ENCODE measurements around the gene RCCD1. TPM values are rescaled to one million over a fixed set of nuclear protein-coding genes. Genes with fewer than 3 reads are reported as not detected.

RCCD1 gene
- total and polyA plus RNA-seq, 4 donors = 4.4 to 11.5 (median 6.7) TPM

DNA sequence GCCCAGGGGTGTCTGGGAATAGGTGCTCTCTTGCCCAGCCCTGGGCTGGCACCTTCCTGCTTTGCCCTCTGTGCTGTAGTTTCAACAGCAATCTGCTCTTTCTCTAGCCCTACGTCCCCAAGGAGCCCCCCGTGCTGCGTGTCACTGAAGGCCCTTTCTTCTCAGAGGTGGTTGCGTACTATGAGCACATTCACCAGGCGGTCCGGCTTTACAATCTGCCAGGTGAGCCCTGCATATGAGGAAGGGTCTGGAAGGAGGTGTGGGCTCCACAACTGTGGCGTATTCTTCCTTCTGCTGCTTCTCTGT lies 42.0 kb upstream of the RCCD1 start:
- TF ChIP-seq, protein P1, sequence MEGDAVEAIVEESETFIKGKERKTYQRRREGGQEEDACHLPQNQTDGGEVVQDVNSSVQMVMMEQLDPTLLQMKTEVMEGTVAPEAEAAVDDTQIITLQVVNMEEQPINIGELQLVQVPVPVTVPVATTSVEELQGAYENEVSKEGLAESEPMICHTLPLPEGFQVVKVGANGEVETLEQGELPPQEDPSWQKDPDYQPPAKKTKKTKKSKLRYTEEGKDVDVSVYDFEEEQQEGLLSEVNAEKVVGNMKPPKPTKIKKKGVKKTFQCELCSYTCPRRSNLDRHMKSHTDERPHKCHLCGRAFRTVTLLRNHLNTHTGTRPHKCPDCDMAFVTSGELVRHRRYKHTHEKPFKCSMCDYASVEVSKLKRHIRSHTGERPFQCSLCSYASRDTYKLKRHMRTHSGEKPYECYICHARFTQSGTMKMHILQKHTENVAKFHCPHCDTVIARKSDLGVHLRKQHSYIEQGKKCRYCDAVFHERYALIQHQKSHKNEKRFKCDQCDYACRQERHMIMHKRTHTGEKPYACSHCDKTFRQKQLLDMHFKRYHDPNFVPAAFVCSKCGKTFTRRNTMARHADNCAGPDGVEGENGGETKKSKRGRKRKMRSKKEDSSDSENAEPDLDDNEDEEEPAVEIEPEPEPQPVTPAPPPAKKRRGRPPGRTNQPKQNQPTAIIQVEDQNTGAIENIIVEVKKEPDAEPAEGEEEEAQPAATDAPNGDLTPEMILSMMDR (IDR thresholded peaks at IDR 0.05; ENCODE audit: control extremely low read depth, extremely low read depth) = no peak
- Histone ChIP-seq H3K4me1 (ENCODE audit: control insufficient read depth in 5 of 5, insufficient read depth in 5 of 5, low read length in 5 of 5) (no peaks in the 10 kb centered on the region), H3K27me3 (ENCODE audit: control insufficient read depth in 3 of 3, insufficient read depth in 3 of 3, low read length in 2 of 3) (no peaks in the 10 kb centered on the region), H3K27ac (ENCODE audit: low read depth in 1 of 2, low read length in 1 of 2) (no peak overlapping the region), H3K9ac (ENCODE audit: insufficient read depth in 1 of 2, low read length in 2 of 2) (no peak overlapping the region), H3K36me3 (ENCODE audit: control insufficient read depth in 4 of 4, insufficient read depth in 4 of 4, low read length in 4 of 4) (peaks cover 18 to 79% (median 38%) of the 10 kb centered on the region in 4 donors), H3K9me3 (ENCODE audit: control insufficient read depth in 4 of 4, insufficient read depth in 3 of 4, low read length in 3 of 4) (no peaks in the 10 kb centered on the region), H3K4me3 (no peak overlapping the region)
- DNase-seq (no peak), ATAC-seq (ENCODE audit: insufficient read depth, low FRiP score) (no peak)
- 95 to 97% methylated on average over 7 of the region's 7 CpGs for WGBS, 2 donors

DNA sequence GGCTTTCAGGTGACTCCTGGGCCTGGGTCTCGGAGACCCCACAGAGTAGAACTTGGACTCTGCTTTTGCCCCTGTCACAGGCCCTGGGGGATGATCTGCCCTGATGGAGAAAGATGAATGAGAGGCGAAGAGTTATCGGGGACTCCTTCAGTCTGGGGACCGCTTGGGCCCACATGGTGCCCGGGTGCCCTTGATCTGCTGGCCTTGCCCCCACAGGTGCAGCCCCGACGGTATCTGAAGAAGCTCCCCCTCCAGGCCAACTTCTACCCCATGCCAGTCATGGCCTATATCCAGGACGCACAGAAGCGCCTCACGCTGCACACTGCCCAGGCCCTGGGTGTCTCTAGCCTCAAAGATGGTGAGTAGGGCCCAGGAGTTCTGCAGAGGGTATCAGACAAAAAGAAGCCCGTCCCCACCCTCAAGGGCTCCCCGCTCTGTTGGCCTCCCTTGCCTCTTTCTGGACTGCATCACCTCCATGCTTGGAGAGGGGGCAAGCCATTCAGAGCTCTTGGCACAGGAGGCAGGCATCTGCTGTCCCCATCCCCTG lies 41.2 kb upstream of the RCCD1 start:
- no peaks in the 10 kb centered on the region for H3K9me3 ChIP-seq (ENCODE audit: control insufficient read depth in 4 of 4, insufficient read depth in 3 of 4, low read length in 3 of 4)
- H3K36me3 ChIP-seq (ENCODE audit: control insufficient read depth in 4 of 4, insufficient read depth in 4 of 4, low read length in 4 of 4) = peaks cover 22 to 86% (median 42%) of the 10 kb centered on the region in 4 donors
- no peak overlapping the region for H3K9ac ChIP-seq (ENCODE audit: insufficient read depth in 1 of 2, low read length in 2 of 2)
- H3K27me3 ChIP-seq (ENCODE audit: control insufficient read depth in 3 of 3, insufficient read depth in 3 of 3, low read length in 2 of 3) = no peaks in the 10 kb centered on the region
- H3K4me1 ChIP-seq (ENCODE audit: control insufficient read depth in 5 of 5, insufficient read depth in 5 of 5, low read length in 5 of 5) = no peaks in the 10 kb centered on the region
- no peak for DNase-seq
- TF ChIP-seq, protein P1 (IDR thresholded peaks at IDR 0.05; ENCODE audit: control extremely low read depth, extremely low read depth) = no peak
- 95 to 97% methylated on average over 12 of the region's 12 CpGs for WGBS, 2 donors
- no peak overlapping the region for H3K4me3 ChIP-seq
- ATAC-seq (ENCODE audit: insufficient read depth, low FRiP score) = no peak
- H3K27ac ChIP-seq (ENCODE audit: low read depth in 1 of 2, low read length in 1 of 2) = no peak overlapping the region

DNA sequence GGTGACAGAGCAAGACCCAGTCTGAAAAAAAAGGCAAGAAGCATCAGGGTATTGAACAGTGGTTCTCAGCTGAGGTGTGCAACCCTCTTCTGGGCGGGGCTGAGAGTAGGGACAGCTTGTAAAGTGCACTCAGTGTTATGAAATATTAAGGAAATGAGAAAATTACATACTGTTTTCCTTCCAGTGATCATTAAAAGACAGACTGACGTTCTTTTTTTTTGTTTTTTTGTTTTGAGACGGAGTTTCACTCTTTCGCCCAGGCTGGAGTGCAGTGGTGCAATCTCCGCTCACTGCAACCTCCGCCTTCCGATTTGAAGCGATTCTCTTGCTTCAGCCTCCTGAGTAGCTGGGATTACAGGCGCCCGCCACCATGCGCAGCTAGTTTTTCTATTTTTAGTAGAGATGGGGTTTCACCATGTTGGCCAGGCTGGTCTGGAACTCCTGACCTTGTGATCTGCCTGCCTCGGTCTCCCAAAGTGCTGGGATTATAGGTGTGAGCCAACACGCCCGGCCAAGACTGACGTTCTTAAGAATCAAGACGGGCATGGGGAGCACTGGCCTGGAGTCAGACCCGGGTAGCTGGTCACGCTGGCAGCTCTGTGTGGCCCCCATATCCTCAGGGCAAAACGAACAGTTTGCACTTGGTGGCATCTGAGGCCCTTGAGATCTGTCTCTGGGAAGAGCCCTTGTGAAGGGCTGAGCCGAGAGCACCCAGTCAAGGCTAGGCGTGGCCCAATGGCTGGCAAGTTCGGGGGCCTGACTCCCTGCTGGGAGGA lies 40.2 kb upstream of the RCCD1 start:
- H3K36me3 ChIP-seq (ENCODE audit: control insufficient read depth in 4 of 4, insufficient read depth in 4 of 4, low read length in 4 of 4) = peaks cover 27 to 85% (median 45%) of the 10 kb centered on the region in 4 donors
- H3K4me3 ChIP-seq = no peak overlapping the region
- TF ChIP-seq, protein P1 (IDR thresholded peaks at IDR 0.05; ENCODE audit: control extremely low read depth, extremely low read depth) = no peak
- H3K9ac ChIP-seq (ENCODE audit: insufficient read depth in 1 of 2, low read length in 2 of 2) = no peak overlapping the region
- DNase-seq = no peak
- no peaks in the 10 kb centered on the region for H3K9me3 ChIP-seq (ENCODE audit: control insufficient read depth in 4 of 4, insufficient read depth in 3 of 4, low read length in 3 of 4)
- H3K4me1 ChIP-seq (ENCODE audit: control insufficient read depth in 5 of 5, insufficient read depth in 5 of 5, low read length in 5 of 5) = no peaks in the 10 kb centered on the region
- no peaks in the 10 kb centered on the region for H3K27me3 ChIP-seq (ENCODE audit: control insufficient read depth in 3 of 3, insufficient read depth in 3 of 3, low read length in 2 of 3)
- peak overlapping the region in 1 of 2 donors; percentile 59 for H3K27ac ChIP-seq (ENCODE audit: low read depth in 1 of 2, low read length in 1 of 2)
- WGBS, 2 donors = 65 to 82% methylated on average over 22 of the region's 22 CpGs
- no peak for ATAC-seq (ENCODE audit: insufficient read depth, low FRiP score)

All from lung (tissue), 12 donors.